ENCODE results near the gene NRXN3. TPM values are rescaled to one million over a fixed set of nuclear protein-coding genes. Genes with fewer than 3 reads are reported as not detected.

The NRXN3 gene
- total and polyA plus RNA-seq, 2 of the 4 experiments (the other 2 are of a cell fraction) = 4.8 to 25.1 TPM

GRCh38 chr14:79660053-79660939 is 1490.1 kb downstream of the NRXN3 start:
- no peak overlapping the region for H3K14ac ChIP-seq (replicated peaks; ENCODE audit: low read depth, low read length)
- WGBS, 2 experiments (ENCODE audit: extremely low coverage in 2 of 2, insufficient read length in 1 of 2) = 67% methylated on average over 1 of the region's 7 CpGs; no CpG with 5 or more reads in 1 of the 2 experiments
- H3K79me1 ChIP-seq (ENCODE audit: low read depth in 1 of 2, low read length in 2 of 2) = no peaks in the 10 kb centered on the region; a peak in 1 of 4 replicates
- no peak overlapping the region for H2BK5ac ChIP-seq (ENCODE audit: low read depth, low read length, poor library complexity, severe bottlenecking)
- DNase-seq (no peak), ATAC-seq (ENCODE audit: low read depth) (no peak)
- no peak overlapping the region for H3K18ac ChIP-seq (ENCODE audit: low read depth, low read length)
- in situ Hi-C loops (cut with MboI; ENCODE audit: low sequenced_read_pairs) (no loop called here), intact Hi-C loops (cut with micrococcal nuclease) (no loop called here), dilution Hi-C loops (cut with HindIII; ENCODE audit: low sequenced_read_pairs, unreplicated experiment) (no loop called here)
- no peak overlapping the region for H3K23ac ChIP-seq (ENCODE audit: low read depth, low read length)
- H3K36me3 ChIP-seq (ENCODE audit: control insufficient read depth, insufficient read depth, low read length) = no peaks in the 10 kb centered on the region
- no peak overlapping the region for H4K91ac ChIP-seq (ENCODE audit: insufficient read depth, low read depth, low read length)
- H3K27ac ChIP-seq (ENCODE audit: insufficient read depth, low read length) = no peak overlapping the region
- no peak overlapping the region for H3K9ac ChIP-seq (ENCODE audit: low read depth, low read length)
- no TSS peak for BruUV-seq (replicated peaks)
- no peaks in the 10 kb centered on the region for H3K4me1 ChIP-seq (ENCODE audit: control insufficient read depth, insufficient read depth, low read length)
- no peaks in the 10 kb centered on the region for H3K27me3 ChIP-seq (ENCODE audit: control insufficient read depth, insufficient read depth, low read length)
- no peak overlapping the region for H4K5ac ChIP-seq (ENCODE audit: low read depth, low read length)
- CTCF ChIA-PET = no interaction called here
- no peak overlapping the region for H2BK20ac ChIP-seq (ENCODE audit: low read depth, low read length)
- H3K56ac ChIP-seq (ENCODE audit: extremely low read depth, insufficient read depth, low read length) = no peak overlapping the region
- no peak overlapping the region for H3K4ac ChIP-seq (ENCODE audit: low read depth, low read length)
- no peak overlapping the region for H3K4me3 ChIP-seq (ENCODE audit: insufficient read depth, low read depth, low read length)
- H2AFZ ChIP-seq (replicated peaks; ENCODE audit: low read length, poor library complexity) = no peak overlapping the region
- no peaks in the 10 kb centered on the region for H4K20me1 ChIP-seq (ENCODE audit: insufficient read depth, low read length)
- POLR2A ChIA-PET (ENCODE audit: unreplicated experiment) = no interaction called here
- no peak overlapping the region for H2AK9ac ChIP-seq (replicated peaks; ENCODE audit: low read depth, low read length, poor library complexity)
- H2AK5ac ChIP-seq (ENCODE audit: low read depth, low read length) = no peak overlapping the region
- no peaks in the 10 kb centered on the region for H3K9me1 ChIP-seq (ENCODE audit: insufficient read depth, low read length)
- no peaks in the 10 kb centered on the region for H3K9me3 ChIP-seq (ENCODE audit: control insufficient read depth, insufficient read depth, low read length)
- no peak overlapping the region for H2BK15ac ChIP-seq (ENCODE audit: low read depth, low read length)
- H2BK120ac ChIP-seq (ENCODE audit: low read depth, low read length) = no peak overlapping the region
- H3K4me2 ChIP-seq (ENCODE audit: low read depth, low read length) = no peak overlapping the region
- TF ChIP-seq NFE2L2 (IDR thresholded peaks at IDR 0.05; ENCODE audit: low read depth, low read length) (no peak), RCOR1 (IDR thresholded peaks at IDR 0.05; ENCODE audit: insufficient replicate concordance, low read length) (no peak), ELK1 (IDR thresholded peaks at IDR 0.05; ENCODE audit: borderline replicate concordance, low read depth, low read length) (no peak), CTCF (conservative IDR thresholded peaks at IDR 0.05; ENCODE audit: low read depth, low read length) (no peak), MAZ (IDR thresholded peaks at IDR 0.05; ENCODE audit: borderline replicate concordance, low read depth, low read length) (no peak), USF2 (IDR thresholded peaks at IDR 0.05; ENCODE audit: low read depth, low read length) (no peak), MXI1 (IDR thresholded peaks at IDR 0.05; ENCODE audit: borderline replicate concordance, low read depth, low read length) (no peak), CEBPB (IDR thresholded peaks at IDR 0.05; ENCODE audit: low read depth, low read length) (no peak), BHLHE40 (IDR thresholded peaks at IDR 0.05; ENCODE audit: low read depth, low read length) (no peak), FOS (IDR thresholded peaks at IDR 0.05; ENCODE audit: low read depth, low read length) (no peak), RFX5 (IDR thresholded peaks at IDR 0.05; ENCODE audit: low read depth, low read length) (no peak), RAD21 (IDR thresholded peaks at IDR 0.05; ENCODE audit: low read length) (no peak), CHD1 (IDR thresholded peaks at IDR 0.05; ENCODE audit: low read depth, low read length) (no peak)
- H4K8ac ChIP-seq (ENCODE audit: low read depth in 2 of 2, low read length in 2 of 2) = no peak overlapping the region

Data from IMR-90 (cell line).